ENCODE data around the gene C12orf57. TPM values are rescaled to one million over a fixed set of nuclear protein-coding genes. Genes with fewer than 3 reads are reported as not detected.

The C12orf57 gene
- total and polyA plus RNA-seq, 10 of the 15 experiments (the other 5 are each of a cell fraction or from before 2014, with no cell fraction given), result 64.5 to 377 (median 211) TPM

- TF ChIP-seq, protein P1, sequence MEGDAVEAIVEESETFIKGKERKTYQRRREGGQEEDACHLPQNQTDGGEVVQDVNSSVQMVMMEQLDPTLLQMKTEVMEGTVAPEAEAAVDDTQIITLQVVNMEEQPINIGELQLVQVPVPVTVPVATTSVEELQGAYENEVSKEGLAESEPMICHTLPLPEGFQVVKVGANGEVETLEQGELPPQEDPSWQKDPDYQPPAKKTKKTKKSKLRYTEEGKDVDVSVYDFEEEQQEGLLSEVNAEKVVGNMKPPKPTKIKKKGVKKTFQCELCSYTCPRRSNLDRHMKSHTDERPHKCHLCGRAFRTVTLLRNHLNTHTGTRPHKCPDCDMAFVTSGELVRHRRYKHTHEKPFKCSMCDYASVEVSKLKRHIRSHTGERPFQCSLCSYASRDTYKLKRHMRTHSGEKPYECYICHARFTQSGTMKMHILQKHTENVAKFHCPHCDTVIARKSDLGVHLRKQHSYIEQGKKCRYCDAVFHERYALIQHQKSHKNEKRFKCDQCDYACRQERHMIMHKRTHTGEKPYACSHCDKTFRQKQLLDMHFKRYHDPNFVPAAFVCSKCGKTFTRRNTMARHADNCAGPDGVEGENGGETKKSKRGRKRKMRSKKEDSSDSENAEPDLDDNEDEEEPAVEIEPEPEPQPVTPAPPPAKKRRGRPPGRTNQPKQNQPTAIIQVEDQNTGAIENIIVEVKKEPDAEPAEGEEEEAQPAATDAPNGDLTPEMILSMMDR (IDR thresholded peaks at IDR 0.05 in 2 of 3, conservative IDR thresholded peaks at IDR 0.05 in 1 of 3; ENCODE audit: control insufficient read depth in 2 of 3, extremely low read depth in 1 of 3, insufficient read depth in 1 of 3, low read depth in 3 of 3, low read length in 3 of 3), result peak; percentile 86 to 99 (median 96)
- peak; percentile 79 to 85; a peak in 3 of 4 replicates for TF ChIP-seq BHLHE40 (IDR thresholded peaks at IDR 0.05; ENCODE audit: borderline replicate concordance in 1 of 2, low read depth in 2 of 2, low read length in 1 of 2)
- TF ChIP-seq TCF12 (IDR thresholded peaks at IDR 0.05; ENCODE audit: low read depth, low read length), result no peak
- peak; percentile 23 for TF ChIP-seq SKIL (IDR thresholded peaks at IDR 0.05; ENCODE audit: low read depth, poor library complexity, severe bottlenecking)
- peak; percentile 80 for TF ChIP-seq RAD51 (IDR thresholded peaks at IDR 0.05)
- TF ChIP-seq SUPT20H (IDR thresholded peaks at IDR 0.05; ENCODE audit: borderline replicate concordance, control insufficient read depth, low read depth, low read length), result no peak
- TF ChIP-seq MXI1 (IDR thresholded peaks at IDR 0.05; ENCODE audit: low read depth, low read length), result peak; percentile 88
- no peak for TF ChIP-seq RUNX3 (IDR thresholded peaks at IDR 0.05; ENCODE audit: low read length)
- no peak for TF ChIP-seq FOXK2 (IDR thresholded peaks at IDR 0.05)
- TF ChIP-seq, protein P2, sequence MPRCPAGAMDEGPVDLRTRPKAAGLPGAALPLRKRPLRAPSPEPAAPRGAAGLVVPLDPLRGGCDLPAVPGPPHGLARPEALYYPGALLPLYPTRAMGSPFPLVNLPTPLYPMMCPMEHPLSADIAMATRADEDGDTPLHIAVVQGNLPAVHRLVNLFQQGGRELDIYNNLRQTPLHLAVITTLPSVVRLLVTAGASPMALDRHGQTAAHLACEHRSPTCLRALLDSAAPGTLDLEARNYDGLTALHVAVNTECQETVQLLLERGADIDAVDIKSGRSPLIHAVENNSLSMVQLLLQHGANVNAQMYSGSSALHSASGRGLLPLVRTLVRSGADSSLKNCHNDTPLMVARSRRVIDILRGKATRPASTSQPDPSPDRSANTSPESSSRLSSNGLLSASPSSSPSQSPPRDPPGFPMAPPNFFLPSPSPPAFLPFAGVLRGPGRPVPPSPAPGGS (IDR thresholded peaks at IDR 0.05; ENCODE audit: borderline replicate concordance, insufficient read depth, low read depth, low read length, poor library complexity, severe bottlenecking), result no peak
- no peak for TF ChIP-seq SIX5 (IDR thresholded peaks at IDR 0.05; ENCODE audit: low read depth, low read length, severe bottlenecking)
- no peak for TF ChIP-seq STAT1 (conservative IDR thresholded peaks at IDR 0.05)
- TF ChIP-seq MYC (IDR thresholded peaks at IDR 0.05; ENCODE audit: insufficient read depth, insufficient read length, insufficient replicate concordance, low read length, severe bottlenecking), result peak; percentile 24
- TF ChIP-seq PAX5 (IDR thresholded peaks at IDR 0.05; ENCODE audit: borderline replicate concordance, low read depth, low read length), result no peak
- no peak for TF ChIP-seq NR2C2 (IDR thresholded peaks at IDR 0.05; ENCODE audit: borderline replicate concordance, control insufficient read depth, insufficient read length, low read depth)
- TF ChIP-seq NFYB (IDR thresholded peaks at IDR 0.05; ENCODE audit: insufficient read depth, low read depth, low read length), result no peak
- 0 out of 2 replicates have a peak, but pooled peaks have one; percentile 25 for TF ChIP-seq TCF3 (IDR thresholded peaks at IDR 0.05; ENCODE audit: borderline replicate concordance, insufficient read depth, low read depth, low read length)
- peak; percentile 87 for TF ChIP-seq HDGF (IDR thresholded peaks at IDR 0.05)
- no peak for TF ChIP-seq TBL1XR1 (IDR thresholded peaks at IDR 0.05; ENCODE audit: low read depth, low read length)
- TF ChIP-seq NKRF (conservative IDR thresholded peaks at IDR 0.05), result no peak
- TF ChIP-seq SMARCA5 (IDR thresholded peaks at IDR 0.05), result peak; percentile 87; the same call in 1 of the 2 replicates
Measured at GRCh38 chr12:6965026-6965661, 21.3 kb downstream of the C12orf57 start (continued).

All from GM12878 (cell line).